ENCODE data around the gene GCHFR. TPM values are rescaled to one million over a fixed set of nuclear protein-coding genes. Genes with fewer than 3 reads are reported as not detected.

Gene GCHFR
- total and polyA plus RNA-seq, 2 donors (not counting 3 experiments of a cell fraction or from before 2014, with no cell fraction given), result 6.3 to 14.2 TPM

DNA sequence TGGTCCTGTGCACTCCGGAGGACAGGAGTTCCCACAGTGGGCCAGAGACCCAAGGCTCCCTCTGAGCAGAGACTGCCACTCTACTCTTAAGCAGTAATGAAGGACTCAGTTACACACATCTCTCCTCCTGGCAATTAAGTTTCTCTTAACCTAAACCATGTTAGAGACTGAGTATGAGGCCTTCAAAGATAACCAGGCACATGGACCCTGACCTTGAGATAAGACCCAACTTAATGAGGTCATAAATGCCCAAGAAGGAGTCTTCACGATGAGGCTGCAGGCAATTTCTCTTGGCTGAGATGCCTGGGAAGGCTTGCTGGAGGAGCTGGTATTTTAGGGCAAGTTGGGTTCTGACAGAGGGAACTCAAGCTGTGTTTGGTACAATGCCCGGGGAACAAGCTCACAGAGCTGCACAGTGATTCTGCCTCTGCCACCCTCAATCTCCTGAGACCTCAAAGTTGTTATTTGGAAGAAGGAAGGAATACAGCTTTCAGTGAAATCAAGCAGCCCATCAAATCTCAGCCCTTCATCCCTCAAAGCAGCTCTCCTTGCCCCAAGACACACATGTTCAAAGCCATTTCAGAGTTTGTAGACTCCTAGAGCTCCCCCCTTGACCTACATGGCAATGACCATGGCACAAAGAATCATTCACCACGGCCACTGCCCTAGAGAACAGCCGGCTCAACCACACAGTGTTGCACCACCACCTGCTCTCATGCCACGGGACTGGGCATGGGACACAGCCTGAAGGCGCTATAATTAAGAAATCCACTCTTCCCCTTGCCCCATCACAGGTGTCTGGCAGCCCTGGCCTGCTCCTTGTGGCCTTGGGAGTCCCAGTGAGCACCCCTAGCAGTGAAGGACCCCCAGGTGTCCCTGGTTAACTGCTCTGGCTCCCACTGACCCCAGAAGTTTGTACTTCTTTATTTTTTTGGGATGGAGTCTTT is 15.9 kb upstream of the GCHFR start:
- CTCF ChIA-PET, result interaction anchor here (1.0 to 3.3 kb wide), 8 partner anchors 17 to 144 kb away, joined by 4 to 39 read pairs (median 8); partner anchors contain the start of genes C15orf62, DNAJC17, GCHFR and ZFYVE19
- Histone ChIP-seq H3K9me3 (replicated peaks; ENCODE audit: control insufficient read depth, insufficient read depth, low read length) (no peaks in the 10 kb centered on the region), H3K4me3 (replicated peaks in 1 of 3; ENCODE audit: insufficient read depth in 1 of 3, low read depth in 1 of 3, low read length in 3 of 3) (no peak overlapping the region), H3K9ac (replicated peaks; ENCODE audit: extremely low read depth, insufficient read depth, low read length) (no peak overlapping the region), H2AFZ (ENCODE audit: low read depth, low read length) (no peak overlapping the region), H3K36me3 (ENCODE audit: control insufficient read depth in 2 of 2, extremely low read depth in 1 of 2, insufficient read depth in 2 of 2, low read length in 2 of 2) (peaks cover 4 to 19% of the 10 kb centered on the region in 2 experiments), H3K4me1 (ENCODE audit: control insufficient read depth, extremely low read depth, insufficient read depth, low read length) (no peaks in the 10 kb centered on the region), H3K79me2 (ENCODE audit: control insufficient read depth, insufficient read depth, low read length) (peaks cover 8% of the 10 kb centered on the region), H3K9me1 (replicated peaks; ENCODE audit: control insufficient read depth, extremely low read depth, insufficient read depth, low read length) (no peaks in the 10 kb centered on the region), H3K27me3 (ENCODE audit: control insufficient read depth in 2 of 2, insufficient read depth in 2 of 2, low read length in 2 of 2) (no peaks in the 10 kb centered on the region), H4K20me1 (replicated peaks; ENCODE audit: control insufficient read depth, extremely low read depth, insufficient read depth, low read length) (no peaks in the 10 kb centered on the region), H3K4me2 (ENCODE audit: insufficient read depth, low read length) (no peak overlapping the region), H3K27ac (ENCODE audit: insufficient read depth, low read depth, low read length) (no peak overlapping the region)
- intact Hi-C loops (cut with micrococcal nuclease), result no loop called here
- no peak for DNase-seq (ENCODE audit: low read depth, low spot score)
- TF ChIP-seq, protein P1, sequence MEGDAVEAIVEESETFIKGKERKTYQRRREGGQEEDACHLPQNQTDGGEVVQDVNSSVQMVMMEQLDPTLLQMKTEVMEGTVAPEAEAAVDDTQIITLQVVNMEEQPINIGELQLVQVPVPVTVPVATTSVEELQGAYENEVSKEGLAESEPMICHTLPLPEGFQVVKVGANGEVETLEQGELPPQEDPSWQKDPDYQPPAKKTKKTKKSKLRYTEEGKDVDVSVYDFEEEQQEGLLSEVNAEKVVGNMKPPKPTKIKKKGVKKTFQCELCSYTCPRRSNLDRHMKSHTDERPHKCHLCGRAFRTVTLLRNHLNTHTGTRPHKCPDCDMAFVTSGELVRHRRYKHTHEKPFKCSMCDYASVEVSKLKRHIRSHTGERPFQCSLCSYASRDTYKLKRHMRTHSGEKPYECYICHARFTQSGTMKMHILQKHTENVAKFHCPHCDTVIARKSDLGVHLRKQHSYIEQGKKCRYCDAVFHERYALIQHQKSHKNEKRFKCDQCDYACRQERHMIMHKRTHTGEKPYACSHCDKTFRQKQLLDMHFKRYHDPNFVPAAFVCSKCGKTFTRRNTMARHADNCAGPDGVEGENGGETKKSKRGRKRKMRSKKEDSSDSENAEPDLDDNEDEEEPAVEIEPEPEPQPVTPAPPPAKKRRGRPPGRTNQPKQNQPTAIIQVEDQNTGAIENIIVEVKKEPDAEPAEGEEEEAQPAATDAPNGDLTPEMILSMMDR (IDR thresholded peaks at IDR 0.05; ENCODE audit: extremely low read depth in 1 of 2, insufficient read depth in 1 of 2, low read depth in 1 of 2, low read length in 2 of 2), result no peak
- no peak for TF ChIP-seq POLR2AphosphoS5 (IDR thresholded peaks at IDR 0.05; ENCODE audit: insufficient read depth, low read depth, low read length)
- no peak for TF ChIP-seq GATA2 (IDR thresholded peaks at IDR 0.05; ENCODE audit: insufficient read depth, insufficient read length, low read depth, low read length)
- no peak for TF ChIP-seq FOS (IDR thresholded peaks at IDR 0.05; ENCODE audit: borderline replicate concordance, insufficient read depth, low read length)
- TF ChIP-seq JUN (IDR thresholded peaks at IDR 0.05; ENCODE audit: borderline replicate concordance, insufficient read depth, insufficient read length, low read depth), result no peak
- TF ChIP-seq POLR2A (IDR thresholded peaks at IDR 0.05; ENCODE audit: low read depth, low read length), result no peak
- TF ChIP-seq MYC (IDR thresholded peaks at IDR 0.05; ENCODE audit: low read depth, low read length), result no peak
- no peak for TF ChIP-seq EZH2 (IDR thresholded peaks at IDR 0.05; ENCODE audit: borderline replicate concordance, low read depth, low read length, severe bottlenecking)
- TF ChIP-seq, protein P2, sequence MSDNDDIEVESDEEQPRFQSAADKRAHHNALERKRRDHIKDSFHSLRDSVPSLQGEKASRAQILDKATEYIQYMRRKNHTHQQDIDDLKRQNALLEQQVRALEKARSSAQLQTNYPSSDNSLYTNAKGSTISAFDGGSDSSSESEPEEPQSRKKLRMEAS (IDR thresholded peaks at IDR 0.05; ENCODE audit: insufficient read depth, insufficient read length), result no peak
- BruUV-seq (replicated peaks), result no TSS peak
- POLR2A ChIA-PET, result interaction anchor here (1.5 kb wide), 1 partner anchor 20 kb away, joined by 6 read pairs; no protein-coding TSS in a partner anchor
- dilution Hi-C loops (cut with MboI; ENCODE audit: extremely low pct_ligation_motif_present, low sequenced_read_pairs), result no loop called here
- FAIRE-seq, result no peak
